MCF 10A (cell line): Measurements from ENCODE around the gene SIKE1. TPM values are rescaled to one million over a fixed set of nuclear protein-coding genes. Genes with fewer than 3 reads are reported as not detected.
"Not testable (repeated sequence)": the region's sequence is repeated elsewhere in the genome, so short reads cannot be mapped to it uniquely, and the experiment has no call there.

Source experiments
- Bru-seq: library from RNA; stranded (reverse); fragments of 400-500 nt; gene quantifications from one replicate; lab custom pipeline; 2021; lab: Mats Ljungman, UMichigan
- BruChase-seq, 2 experiments: library from RNA; stranded (reverse); fragments of 400-500 nt; gene quantifications; one replicate each; lab custom pipeline; 2021; lab: Mats Ljungman, UMichigan
- BruUV-seq: library from RNA; stranded (reverse); fragments of 400-500 nt; replicated peaks from 2 replicates; lab custom pipeline; 2021; lab: Mats Ljungman, UMichigan
- CTCF ChIA-PET: fragments of 300-600 bp; sonication (Branson Sonifier 250); formaldehyde crosslinking; extraction: SDS; loops from one replicate; lab custom pipeline; 2021; ENCODE audit warnings: antibody characterized with exemption, inconsistent platforms; lab: Yijun Ruan, JAX
- POLR2A ChIA-PET: fragments of 300-600, 350-650 bp; sonication (Branson Sonifier 250); formaldehyde crosslinking; extraction: SDS; loops from one replicate; lab custom pipeline; 2020; ENCODE audit warnings: antibody characterized with exemption, inconsistent platforms; lab: Yijun Ruan, JAX
- DNase-seq: peaks from one replicate; pipeline ENCODE4 v3.0.0-alpha.2; 2018; ENCODE audit not compliant: unreplicated experiment
- H3K27ac Mint-ChIP-seq: one replicate; pipeline ENCODE4 v1.8.0; 2022; ENCODE audit warnings: mild to moderate bottlenecking, low read depth, mixed read lengths; ENCODE audit not compliant: unreplicated experiment
- H3K27me3 Mint-ChIP-seq: one replicate; pipeline ENCODE4 v1.8.0; 2022; ENCODE audit warnings: mixed read lengths; ENCODE audit not compliant: insufficient read depth, unreplicated experiment
- H3K36me3 Mint-ChIP-seq: one replicate; pipeline ENCODE4 v1.8.0; 2022; ENCODE audit warnings: mild to moderate bottlenecking, moderate library complexity, mixed read lengths; ENCODE audit not compliant: insufficient read depth, unreplicated experiment
- H3K4me1 Mint-ChIP-seq: one replicate; pipeline ENCODE4 v1.8.0; 2022; ENCODE audit warnings: mixed read lengths; ENCODE audit not compliant: insufficient read depth, unreplicated experiment
- H3K4me3 Mint-ChIP-seq: one replicate; pipeline ENCODE4 v1.8.0; 2022; ENCODE audit warnings: mild to moderate bottlenecking, moderate library complexity, mixed read lengths; ENCODE audit not compliant: unreplicated experiment
- H3K9me3 Mint-ChIP-seq: one replicate; pipeline ENCODE4 v1.8.0; 2022; ENCODE audit warnings: mixed read lengths; ENCODE audit not compliant: unreplicated experiment
- CTCF ChIP-seq: fragments of 200-600 bp; IDR thresholded peaks from one replicate; pipeline ENCODE4 v1.8.0; 2022; ENCODE audit warnings: antibody characterized with exemption, mild to moderate bottlenecking; ENCODE audit not compliant: unreplicated experiment
- intact Hi-C: fragments of 100-400 bp; cut with micrococcal nuclease; formaldehyde crosslinking; loops from 2 replicates; pipeline ENCODE4 v1.14.1; 2022
- long read RNA-seq: library from polyadenylated mRNA; stranded (forward); transcript quantifications from one replicate; pipeline ENCODE4 v2.0.0, GENCODE V29; 2022
- total RNA-seq: library from RNA; stranded (reverse); gene quantifications from 2 replicates; pipeline ENCODE4 v1.2.3, GENCODE V29; 2022

SIKE1 gene
- total RNA-seq (66.2 and 74.1 TPM in 2 replicates), Bru-seq, nascent RNA (percentile 89 among the genes with signal in this experiment), BruChase-seq, experiment 1, labeled RNA remaining after a 6-hour chase (percentile 99 among the genes with signal in this experiment), BruChase-seq, experiment 2, labeled RNA remaining after a 2-hour chase (percentile 97 among the genes with signal in this experiment)
- long read RNA-seq, full-length matches to known transcripts = 43 of 50 reads
- long read RNA-seq, partial matches to known transcripts = 0 of 50 reads
- long read RNA-seq, other reads (novel, unspliced or antisense) = 7 of 50 reads

- Mint-ChIP-seq H3K27me3 (peaks cover 14% of the 10 kb centered on the region), H3K36me3 (peaks cover 33% of the 10 kb centered on the region), H3K9me3 (no peaks in the 10 kb centered on the region), H3K4me1 (no peaks in the 10 kb centered on the region), H3K4me3 (peak within 1 kb of the TSS; percentile 100), H3K27ac (peak within 1 kb of the TSS; percentile 97)
- TSS peak; percentile 89 for BruUV-seq
- POLR2A ChIA-PET = interaction anchor here (0.5 to 5.3 kb wide), 16 partner anchors 10 to 1991 kb away, joined by 3 to 37 read pairs (median 4); partner anchors contain the start of genes CSDE1, DENND2C and NRAS
- intact Hi-C loops = no loop called here
- CTCF ChIA-PET = interaction anchor here (0.5 to 0.7 kb wide), 2 partner anchors 84 to 99 kb away, joined by 3 to 4 read pairs; no protein-coding TSS in a partner anchor
- TF ChIP-seq CTCF = no peak
- DNase-seq = peak; percentile 94
Observed at GRCh38 chr1:114780344-114781226, at the start of gene SIKE1. TSS of gene SIKE1 (minus strand) at chr1:114780685. CDS start at chr1:114780607, 78 bp downstream.

DNA sequence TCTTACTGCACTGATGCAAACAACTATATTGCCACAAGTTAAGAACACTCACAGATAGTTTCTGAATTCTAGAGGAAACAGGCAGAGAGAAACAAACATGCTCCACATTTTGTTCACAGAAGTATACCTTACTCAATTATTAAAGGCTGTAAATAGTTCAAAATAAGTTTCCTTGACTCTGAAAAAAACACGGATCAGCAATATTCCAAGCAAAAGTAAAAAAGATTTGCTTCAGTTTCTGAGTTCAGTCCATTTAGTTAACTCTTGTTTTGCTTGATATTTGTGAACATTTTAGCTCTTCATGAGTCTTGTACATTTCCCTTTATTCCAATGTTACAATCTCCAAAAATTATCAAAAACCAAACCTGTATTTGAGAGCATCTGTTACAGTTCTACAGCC is 49.6 kb upstream of the SIKE1 start:
- BruUV-seq, DNase-seq, H3K4me1 Mint-ChIP-seq, H3K27ac Mint-ChIP-seq, H3K27me3 Mint-ChIP-seq, CTCF ChIA-PET, H3K4me3 Mint-ChIP-seq, POLR2A ChIA-PET, intact Hi-C loops, H3K36me3 Mint-ChIP-seq, H3K9me3 Mint-ChIP-seq: not testable (repeated sequence)

DNA sequence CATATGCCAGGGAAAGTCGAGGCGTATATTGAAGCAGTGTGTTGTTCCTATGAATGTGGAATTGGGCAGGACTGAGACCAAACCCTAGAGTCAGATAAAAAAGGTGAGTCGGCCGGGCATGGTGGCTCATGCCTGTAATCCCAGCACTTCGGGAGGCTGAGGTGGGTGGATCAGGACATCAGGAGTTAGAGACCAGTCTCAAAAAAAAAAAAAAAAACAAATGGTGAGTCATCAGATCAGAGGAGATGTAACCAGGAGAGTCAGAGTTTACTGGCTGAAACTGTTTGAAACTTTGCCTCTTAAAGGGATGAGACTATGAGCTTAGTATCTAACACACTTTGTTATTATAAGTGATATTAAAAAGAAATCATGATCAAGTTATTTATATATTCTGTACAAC is 47.8 kb upstream of the SIKE1 start:
- Mint-ChIP-seq H3K4me1 (peaks cover 3% of the 10 kb centered on the region), H3K9me3 (no peaks in the 10 kb centered on the region), H3K36me3 (peaks cover 3% of the 10 kb centered on the region), H3K27ac (no peak overlapping the region), H3K27me3 (peaks cover 14% of the 10 kb centered on the region), H3K4me3 (no peak overlapping the region)
- DNase-seq = peak; percentile 16
- intact Hi-C loops = no loop called here
- no TSS peak for BruUV-seq
- ChIA-PET POLR2A (interaction anchor here (0.6 to 0.9 kb wide), 2 partner anchors 14 to 29 kb away, joined by 3 to 4 read pairs; no protein-coding TSS in a partner anchor), CTCF (no interaction called here)
- no peak for TF ChIP-seq CTCF

DNA sequence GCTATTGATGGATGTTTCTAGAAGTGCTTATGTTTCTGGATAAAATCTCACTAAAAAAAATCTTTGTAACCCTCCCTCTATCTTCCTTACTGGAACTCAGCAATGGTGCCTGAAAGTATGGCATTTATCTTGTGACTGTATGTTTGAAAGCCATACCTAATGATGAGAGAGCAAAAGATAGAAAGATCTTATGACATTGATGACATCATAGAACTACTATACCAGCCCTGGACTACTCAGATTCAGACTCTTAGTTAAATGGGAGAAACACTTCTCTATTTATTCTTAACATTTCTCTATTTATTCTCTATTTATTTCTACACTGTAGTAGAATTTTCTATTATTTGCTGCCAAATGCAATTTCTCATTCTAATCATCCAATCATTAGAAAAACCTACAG is 41.5 kb upstream of the SIKE1 start:
- Mint-ChIP-seq H3K9me3 (peaks cover 7% of the 10 kb centered on the region), H3K27ac (no peak overlapping the region), H3K4me3 (no peak overlapping the region), H3K4me1 (no peaks in the 10 kb centered on the region), H3K27me3 (peaks cover 42% of the 10 kb centered on the region), H3K36me3 (no peaks in the 10 kb centered on the region)
- POLR2A ChIA-PET = no interaction called here
- no peak for TF ChIP-seq CTCF
- no TSS peak for BruUV-seq
- CTCF ChIA-PET = interaction anchor here (0.5 kb wide), 1 partner anchor 130 kb away, joined by 4 read pairs; no protein-coding TSS in a partner anchor
- DNase-seq = no peak
- intact Hi-C loops = no loop called here
